OCI-LY7 (cell line): ENCODE data around the gene TGM3. TPM values are rescaled to one million over a fixed set of nuclear protein-coding genes. Genes with fewer than 3 reads are reported as not detected.

Source experiments
- BruUV-seq: library from RNA; stranded (reverse); fragments of 400-500 nt; replicated peaks from 2 replicates; lab custom pipeline; 2021; lab: Mats Ljungman, UMichigan
- CTCF ChIA-PET: fragments of 300-600 bp; sonication (Branson Sonifier 250); formaldehyde crosslinking; loops from one replicate; lab custom pipeline; 2022; ENCODE audit warnings: antibody characterized with exemption; ENCODE audit not compliant: unreplicated experiment; lab: Charles Lee
- POLR2A ChIA-PET: fragments of 300-600 bp; sonication (Branson Sonifier 250); formaldehyde crosslinking; loops from one replicate; lab custom pipeline; 2022; ENCODE audit warnings: antibody characterized with exemption; lab: Charles Lee
- DNase-seq: peaks from one replicate; pipeline ENCODE4 v3.0.0-alpha.2; 2015; ENCODE audit warnings: low spot score
- H2AFZ ChIP-seq: fragments of 200-600 bp; sonication (generic), shearing (Covaris generic); 2 replicates; pipeline ENCODE4 v1.6.1; 2014; ENCODE audit warnings: mild to moderate bottlenecking, antibody characterized with exemption, low read length, moderate library complexity
- H3K27ac ChIP-seq: fragments of 200-600 bp; sonication (generic); 2 replicates; pipeline ENCODE4 v1.5.1; 2014; ENCODE audit warnings: mixed run types, low read depth, mild to moderate bottlenecking, moderate library complexity, low read length, inconsistent platforms; ENCODE audit not compliant: poor library complexity, severe bottlenecking
- H3K36me3 ChIP-seq: fragments of 200-600 bp; sonication (generic); 2 replicates; pipeline ENCODE4 v1.6.1; 2014; ENCODE audit warnings: mild to moderate bottlenecking, antibody characterized with exemption, low read length, moderate library complexity, mixed read lengths; ENCODE audit not compliant: insufficient read depth
- H3K4me1 ChIP-seq: fragments of 200-600 bp; sonication (generic); 2 replicates; pipeline ENCODE4 v1.5.1; 2014; ENCODE audit warnings: mild to moderate bottlenecking, low read length; ENCODE audit not compliant: insufficient read depth, poor library complexity, severe bottlenecking
- H3K4me2 ChIP-seq: fragments of 200-600 bp; sonication (generic); 2 replicates; pipeline ENCODE4 v1.6.1; 2014; ENCODE audit warnings: mild to moderate bottlenecking, low read length
- H3K4me3 ChIP-seq: fragments of 200-600 bp; sonication (generic); 2 replicates; pipeline ENCODE4 v1.5.1; 2014; ENCODE audit warnings: mild to moderate bottlenecking, low read depth, low read length; ENCODE audit not compliant: poor library complexity, severe bottlenecking
- H3K79me2 ChIP-seq: fragments of 200-600 bp; sonication (generic); 2 replicates; pipeline ENCODE4 v1.6.1; 2016; ENCODE audit warnings: low read depth, mild to moderate bottlenecking, low read length, moderate library complexity, mixed read lengths; ENCODE audit not compliant: insufficient read depth
- H3K9me2 ChIP-seq: fragments of 200-600 bp; sonication (generic); 2 replicates; pipeline ENCODE4 v1.6.1; 2016; ENCODE audit warnings: mild to moderate bottlenecking, low read length, mixed read lengths; ENCODE audit not compliant: insufficient read depth
- H3K9me3 ChIP-seq: fragments of 200-600 bp; sonication (generic); 2 replicates; pipeline ENCODE4 v1.6.1; 2014; ENCODE audit warnings: mild to moderate bottlenecking, mixed run types, low read length, mixed read lengths
- H4K20me1 ChIP-seq: fragments of 200-600 bp; sonication (generic); 2 replicates; pipeline ENCODE4 v1.6.1; 2014; ENCODE audit warnings: mild to moderate bottlenecking, antibody characterized with exemption, low read length, moderate library complexity, mixed read lengths; ENCODE audit not compliant: insufficient read depth
- CTCF ChIP-seq: fragments of 200-600 bp; sonication (generic); conservative IDR thresholded peaks from 2 replicates; pipeline ENCODE4 v1.5.1; 2014; ENCODE audit warnings: mild to moderate bottlenecking, antibody characterized with exemption, low read length, moderate library complexity, mixed read lengths
- EZH2phosphoT487 ChIP-seq: fragments of 200-600 bp; sonication (generic); IDR thresholded peaks from 2 replicates; pipeline ENCODE4 v1.6.1; 2018; ENCODE audit warnings: low read depth, borderline replicate concordance, mild to moderate bottlenecking, mixed run types, antibody characterized with exemption, low read length, moderate library complexity, mixed read lengths
- intact Hi-C: fragments of 100-400 bp; cut with micrococcal nuclease; formaldehyde crosslinking; loops from one replicate; pipeline ENCODE4 v1.10.0; 2022; ENCODE audit not compliant: unreplicated experiment
- total RNA-seq, 2 experiments: library from RNA; depleted of rRNA in 1 of 2; stranded (reverse); fragments of >200 nt in 1 of 2; shearing (Covaris generic) in 1 of 2; gene quantifications; 2 replicates each; pipeline ENCODE4 v1.2.3, GENCODE V29; 2014 to 2022

Gene TGM3
- total RNA-seq, 2 experiments from 2014 or later, result not detected

GRCh38 chr20:2348336-2348735 is 52.5 kb downstream of the TGM3 start:
- peaks cover 4% of the 10 kb centered on the region for H3K4me1 ChIP-seq
- CTCF ChIA-PET, result no interaction called here
- no peaks in the 10 kb centered on the region for H3K79me2 ChIP-seq
- POLR2A ChIA-PET, result interaction anchor here (0.6 kb wide), 1 partner anchor 570 kb away, joined by 10 read pairs; no protein-coding TSS in a partner anchor
- TF ChIP-seq CTCF, result no peak
- TF ChIP-seq EZH2phosphoT487, result no peak
- H3K27ac ChIP-seq, result no peak overlapping the region
- H4K20me1 ChIP-seq, result no peaks in the 10 kb centered on the region
- intact Hi-C loops, result loop anchor here (10.0 kb wide), 1 partner anchor 104 kb away; no protein-coding TSS in a partner anchor
- H3K4me3 ChIP-seq, result no peak overlapping the region
- BruUV-seq, result no TSS peak
- DNase-seq, result no peak
- peaks cover 5% of the 10 kb centered on the region; the same call in 1 of the 2 replicates for H3K9me3 ChIP-seq
- H3K36me3 ChIP-seq, result no peaks in the 10 kb centered on the region
- no peaks in the 10 kb centered on the region for H3K9me2 ChIP-seq
- H3K4me2 ChIP-seq, result no peak overlapping the region
- no peak overlapping the region for H2AFZ ChIP-seq

DNA sequence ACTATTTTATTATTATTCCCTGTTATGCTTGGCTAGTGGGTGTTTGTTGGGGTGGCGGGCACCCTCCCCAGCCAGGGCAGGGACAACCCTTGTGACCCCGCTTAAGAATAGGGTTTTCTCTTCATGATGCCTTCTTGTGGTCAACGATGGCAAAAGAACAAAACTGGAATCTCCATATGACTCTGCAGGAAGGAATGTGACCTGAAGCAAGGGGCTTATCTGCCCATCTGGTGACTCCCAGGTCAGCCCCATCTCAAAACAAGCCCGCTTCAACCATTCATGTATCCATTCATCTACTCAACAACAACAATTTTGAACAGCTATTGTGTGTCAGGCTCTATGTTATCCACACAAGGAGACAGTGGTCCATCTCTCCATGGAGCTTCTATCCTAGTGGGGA is 54.0 kb downstream of the TGM3 start:
- Histone ChIP-seq H3K9me2 (no peaks in the 10 kb centered on the region), H3K9me3 (peaks cover 5% of the 10 kb centered on the region; the same call in 1 of the 2 replicates), H3K27ac (no peak overlapping the region), H2AFZ (no peak overlapping the region), H3K4me3 (no peak overlapping the region), H3K36me3 (no peaks in the 10 kb centered on the region), H3K4me2 (no peak overlapping the region), H3K79me2 (no peaks in the 10 kb centered on the region), H4K20me1 (no peaks in the 10 kb centered on the region), H3K4me1 (peaks cover 4% of the 10 kb centered on the region)
- TF ChIP-seq CTCF (no peak), EZH2phosphoT487 (no peak)
- no TSS peak for BruUV-seq
- DNase-seq, result no peak
- ChIA-PET POLR2A (no interaction called here), CTCF (no interaction called here)
- intact Hi-C loops, result loop anchor here (10.0 kb wide), 1 partner anchor 105 kb away; no protein-coding TSS in a partner anchor

DNA sequence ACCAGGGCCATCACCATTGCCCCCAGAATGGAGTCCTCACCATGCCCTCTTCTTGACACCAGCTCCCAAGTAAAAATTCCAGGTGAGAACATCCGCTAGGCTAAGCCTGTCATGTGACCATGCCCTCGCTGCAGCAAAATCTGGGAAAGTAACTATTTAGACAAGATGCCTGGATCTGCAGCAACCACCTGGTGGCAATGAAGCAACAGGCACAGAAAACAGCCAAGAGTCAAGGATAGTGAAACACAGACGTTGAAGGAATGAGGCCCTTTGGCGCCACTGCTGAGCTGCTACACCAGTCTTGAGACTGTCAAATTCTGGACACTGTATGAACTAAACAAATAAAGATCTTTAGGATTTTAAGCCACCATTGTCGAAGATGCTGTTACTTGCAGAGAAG is 54.8 kb downstream of the TGM3 start:
- Histone ChIP-seq H3K9me3 (peaks cover 5% of the 10 kb centered on the region; the same call in 1 of the 2 replicates), H4K20me1 (no peaks in the 10 kb centered on the region), H3K4me1 (peaks cover 4% of the 10 kb centered on the region), H3K4me3 (no peak overlapping the region), H3K27ac (no peak overlapping the region), H3K79me2 (no peaks in the 10 kb centered on the region), H3K9me2 (no peaks in the 10 kb centered on the region), H3K4me2 (no peak overlapping the region), H3K36me3 (no peaks in the 10 kb centered on the region), H2AFZ (no peak overlapping the region)
- intact Hi-C loops, result loop anchor here (1.0 kb wide), 1 partner anchor 102 kb away; no protein-coding TSS in a partner anchor
- no TSS peak for BruUV-seq
- ChIA-PET POLR2A (interaction anchor here (0.6 kb wide), 1 partner anchor 33 kb away, joined by 5 read pairs; no protein-coding TSS in a partner anchor), CTCF (no interaction called here)
- TF ChIP-seq EZH2phosphoT487 (no peak), CTCF (no peak)
- DNase-seq, result no peak
